ENCODE results near the gene ZFYVE19.

ZFYVE19 gene

GRCh38 chr15:40812721-40813425, 6.0 kb downstream of the ZFYVE19 start:
- no peak for DNase-seq
- H3K4me3 Mint-ChIP-seq: no peak overlapping the region
- no peak for TF ChIP-seq CTCF (IDR thresholded peaks at IDR 0.05)
- no peak overlapping the region for H3K27ac Mint-ChIP-seq
- H3K9me3 Mint-ChIP-seq: no peaks in the 10 kb centered on the region
- H3K4me1 Mint-ChIP-seq: peaks cover 16% of the 10 kb centered on the region
- peaks cover 9% of the 10 kb centered on the region for H3K27me3 Mint-ChIP-seq (ENCODE audit: low read depth, poor library complexity)
- H3K36me3 Mint-ChIP-seq (ENCODE audit: low read depth): peaks cover 9% of the 10 kb centered on the region

- TF ChIP-seq CTCF (IDR thresholded peaks at IDR 0.05): no peak
- Mint-ChIP-seq H3K4me3 (no peak overlapping the region), H3K9me3 (no peaks in the 10 kb centered on the region), H3K4me1 (no peaks in the 10 kb centered on the region), H3K27me3 (ENCODE audit: low read depth, poor library complexity) (peaks cover 13% of the 10 kb centered on the region), H3K27ac (no peak overlapping the region), H3K36me3 (ENCODE audit: low read depth) (peaks cover 9% of the 10 kb centered on the region)
- no peak for DNase-seq
These were observed 8.3 kb downstream of the ZFYVE19 start for GRCh38 chr15:40815042-40815698.

GRCh38 chr15:40819048-40819447, 12.2 kb downstream of the ZFYVE19 start:
- H3K9me3 Mint-ChIP-seq: no peaks in the 10 kb centered on the region
- no peak overlapping the region for H3K4me3 Mint-ChIP-seq
- H3K27me3 Mint-ChIP-seq (ENCODE audit: low read depth, poor library complexity): peaks cover 17% of the 10 kb centered on the region
- H3K27ac Mint-ChIP-seq: no peak overlapping the region
- TF ChIP-seq CTCF (IDR thresholded peaks at IDR 0.05): no peak
- peaks cover 9% of the 10 kb centered on the region for H3K36me3 Mint-ChIP-seq (ENCODE audit: low read depth)
- no peaks in the 10 kb centered on the region for H3K4me1 Mint-ChIP-seq
- DNase-seq: no peak

GRCh38 chr15:40821195-40821594, 14.3 kb downstream of the ZFYVE19 start:
- no peak for TF ChIP-seq CTCF (IDR thresholded peaks at IDR 0.05)
- Mint-ChIP-seq H3K9me3 (no peaks in the 10 kb centered on the region), H3K4me3 (no peak overlapping the region), H3K27ac (no peak overlapping the region), H3K36me3 (ENCODE audit: low read depth) (no peaks in the 10 kb centered on the region), H3K4me1 (peaks cover 5% of the 10 kb centered on the region), H3K27me3 (ENCODE audit: low read depth, poor library complexity) (peaks cover 25% of the 10 kb centered on the region)
- DNase-seq: no peak

GRCh38 chr15:40823572-40824343, 16.9 kb downstream of the ZFYVE19 start:
- peaks cover 10% of the 10 kb centered on the region for H3K4me1 Mint-ChIP-seq
- H3K27me3 Mint-ChIP-seq (ENCODE audit: low read depth, poor library complexity): peaks cover 21% of the 10 kb centered on the region
- no peaks in the 10 kb centered on the region for H3K36me3 Mint-ChIP-seq (ENCODE audit: low read depth)
- no peak for TF ChIP-seq CTCF (IDR thresholded peaks at IDR 0.05)
- no peak overlapping the region for H3K4me3 Mint-ChIP-seq
- no peak for DNase-seq
- no peaks in the 10 kb centered on the region for H3K9me3 Mint-ChIP-seq
- no peak overlapping the region for H3K27ac Mint-ChIP-seq
